DND-41 (cell line): ENCODE measurements around the gene MCTP2.

ENCODE experiments used
- CTCF ChIP-seq: IDR thresholded peaks from 2 replicates; pipeline ENCODE4 v1.5.1; 2012; ENCODE audit warnings: borderline replicate concordance, low read length, moderate library complexity, mild to moderate bottlenecking; ENCODE audit not compliant: poor library complexity, severe bottlenecking; ENCODE audit errors: extremely low read depth
- EZH2 ChIP-seq: IDR thresholded peaks from 3 replicates; pipeline ENCODE4 v1.6.1; 2012; ENCODE audit warnings: borderline replicate concordance, low read depth, mild to moderate bottlenecking, moderate library complexity, low read length, inconsistent platforms; ENCODE audit not compliant: severe bottlenecking

- no peak for TF ChIP-seq EZH2
- TF ChIP-seq CTCF = no peak
Measured at GRCh38 chr15:94255540-94255939, 24.2 kb downstream of the MCTP2 start.
